ENCODE results near the gene LRPAP1. TPM values are rescaled to one million over a fixed set of nuclear protein-coding genes. Genes with fewer than 3 reads are reported as not detected.

The LRPAP1 gene
- total and polyA plus RNA-seq, 8 donors = 31.5 to 92.0 (median 52.8) TPM

DNA sequence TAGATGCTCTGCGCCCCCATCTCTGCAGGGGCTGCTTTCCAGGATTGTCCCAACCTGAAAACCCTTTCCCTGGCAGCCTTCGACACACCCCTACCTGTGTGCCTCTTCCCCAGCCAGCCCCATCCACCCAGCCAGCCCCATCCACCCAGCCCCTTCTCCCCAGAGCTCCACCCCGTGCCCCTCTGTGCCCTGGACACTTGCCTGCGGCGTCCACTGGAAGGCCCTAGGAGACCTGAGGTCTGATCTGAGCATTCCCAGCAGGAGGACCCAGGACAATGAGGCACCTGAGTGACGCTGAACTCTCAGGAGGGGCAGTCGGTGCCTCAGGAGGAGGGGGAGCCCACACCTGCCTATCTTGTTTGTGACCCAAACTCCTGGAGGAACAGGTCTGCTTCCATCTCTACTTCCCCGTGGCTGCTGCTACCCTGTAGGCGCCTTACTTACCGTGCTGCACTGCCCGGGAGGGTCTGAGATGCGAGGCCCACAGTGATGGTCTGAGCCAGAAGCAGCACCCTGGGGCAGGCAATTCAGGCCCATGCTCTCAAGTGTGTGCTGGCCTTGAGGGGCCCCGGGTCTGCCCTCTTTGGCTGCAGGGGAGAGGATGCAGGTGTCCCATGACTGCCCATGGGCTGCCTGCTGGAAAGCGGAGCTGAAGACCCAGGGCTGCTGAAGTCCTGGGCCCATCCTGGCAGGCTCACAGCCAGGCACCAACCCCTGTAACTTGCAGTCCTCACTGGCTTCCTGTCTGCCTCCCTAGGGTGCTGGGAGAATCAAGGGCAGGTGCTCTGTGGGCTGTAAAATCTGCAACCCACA lies 4.9 kb downstream of the LRPAP1 start:
- intact Hi-C loops (cut with DNase I; ENCODE audit: low total_unique reads) = no loop called here
- 86 to 95% (median 88%) methylated on average over 13 to 14 of the region's 14 CpGs for WGBS, 5 donors
- DNase-seq = peak in 1 of 2 donors; percentile 1
- no peaks in the 10 kb centered on the region for H3K27me3 ChIP-seq
- TF ChIP-seq EP300 (IDR thresholded peaks at IDR 0.05) (no peak), POLR2A (IDR thresholded peaks at IDR 0.05) (no peak), POLR2AphosphoS5 (IDR thresholded peaks at IDR 0.05) (no peak), CTCF (IDR thresholded peaks at IDR 0.05) (no peak)
- H3K4me1 ChIP-seq = peaks cover 19 to 54% (median 41%) of the 10 kb centered on the region in 4 donors
- no peaks in the 10 kb centered on the region for H3K9me3 ChIP-seq
- H3K27ac ChIP-seq = no peak overlapping the region
- H3K36me3 ChIP-seq = peaks cover 37 to 80% (median 71%) of the 10 kb centered on the region in 4 donors
- H3K4me3 ChIP-seq = no peak overlapping the region

DNA sequence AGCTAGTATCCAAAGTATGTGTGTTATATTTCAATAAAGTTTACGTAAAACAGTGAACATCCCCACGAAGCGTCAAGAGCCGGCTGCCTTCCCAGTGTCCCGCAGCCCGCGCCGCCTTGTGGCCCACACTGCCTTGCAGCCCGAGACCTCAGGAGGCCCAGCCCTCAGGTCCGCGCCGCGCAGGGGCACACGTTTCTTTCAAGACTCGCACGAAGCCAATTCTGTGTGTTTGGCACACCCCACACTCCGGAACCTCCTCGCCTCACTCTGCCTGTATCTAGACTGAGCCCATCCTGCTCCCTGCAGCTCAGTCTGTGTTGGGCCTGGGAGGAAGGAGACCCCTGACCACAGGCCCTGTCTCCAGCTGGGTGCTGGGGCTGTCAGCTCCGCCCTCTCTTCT lies 5.8 kb downstream of the LRPAP1 start:
- Histone ChIP-seq H3K27me3 (no peaks in the 10 kb centered on the region), H3K36me3 (peaks cover 45 to 88% (median 80%) of the 10 kb centered on the region in 4 donors), H3K27ac (no peak overlapping the region), H3K4me1 (peaks cover 18 to 51% (median 40%) of the 10 kb centered on the region in 4 donors), H3K4me3 (no peak overlapping the region), H3K9me3 (no peaks in the 10 kb centered on the region)
- intact Hi-C loops (cut with DNase I; ENCODE audit: low total_unique reads) = no loop called here
- no peak for TF ChIP-seq EP300 (IDR thresholded peaks at IDR 0.05)
- TF ChIP-seq POLR2A (IDR thresholded peaks at IDR 0.05) = no peak
- TF ChIP-seq CTCF (IDR thresholded peaks at IDR 0.05) = no peak
- no peak for TF ChIP-seq POLR2AphosphoS5 (IDR thresholded peaks at IDR 0.05)
- 94 to 96% (median 95%) methylated on average over 18 to 19 of the region's 19 CpGs for WGBS, 5 donors
- DNase-seq = no peak

DNA sequence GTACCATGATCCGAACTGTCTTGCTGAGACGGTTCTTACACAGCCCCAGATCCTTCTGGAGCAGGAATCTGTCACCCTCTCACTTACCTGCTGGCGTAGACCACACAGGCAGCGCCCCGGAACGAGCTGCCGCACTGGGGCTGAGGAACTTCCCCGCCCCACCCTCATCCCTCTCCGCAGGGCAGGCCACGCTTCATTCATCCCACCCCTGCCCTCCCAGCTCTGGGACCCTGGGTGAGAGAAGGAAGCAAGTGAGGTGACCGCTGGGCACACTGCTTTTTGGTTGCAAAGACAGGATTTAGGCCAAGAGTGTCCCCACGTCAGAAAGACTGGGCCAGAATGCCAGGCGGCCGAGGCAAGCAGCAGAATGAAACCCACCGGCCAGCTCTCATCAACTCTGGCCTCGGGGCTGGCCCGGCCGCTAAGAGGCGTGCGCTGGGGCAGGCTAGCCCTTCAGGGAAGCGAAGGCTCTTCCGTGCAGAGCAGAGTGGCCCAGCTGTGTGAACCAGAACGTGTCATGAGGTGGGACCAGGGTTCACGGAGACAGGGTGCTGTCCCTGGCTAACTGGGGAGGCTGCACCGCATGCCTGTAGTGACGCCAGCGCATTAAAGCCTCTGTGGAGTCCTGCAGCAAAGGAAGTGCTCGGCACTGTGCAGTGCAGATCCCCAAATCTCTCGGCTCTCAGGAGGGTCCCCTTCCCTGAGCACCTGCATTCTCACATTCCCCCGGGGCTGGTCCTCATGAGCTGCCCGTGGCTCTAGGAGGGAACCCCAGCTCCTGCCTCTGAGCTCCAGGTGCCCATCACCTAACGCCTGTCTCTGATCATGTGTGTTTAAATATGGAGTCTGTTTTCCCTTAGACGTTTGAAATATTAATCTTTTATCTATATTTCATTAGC lies 6.4 kb downstream of the LRPAP1 start:
- Histone ChIP-seq H3K9me3 (no peaks in the 10 kb centered on the region), H3K36me3 (peaks cover 52 to 95% (median 87%) of the 10 kb centered on the region in 4 donors), H3K27me3 (no peaks in the 10 kb centered on the region), H3K27ac (no peak overlapping the region), H3K4me1 (peaks cover 11 to 44% (median 34%) of the 10 kb centered on the region in 4 donors), H3K4me3 (no peak overlapping the region)
- 86 to 91% (median 88%) methylated on average over 20 to 33 of the region's 33 CpGs for WGBS, 5 donors
- intact Hi-C loops (cut with DNase I; ENCODE audit: low total_unique reads) = no loop called here
- no peak for DNase-seq
- no peak for TF ChIP-seq EP300 (IDR thresholded peaks at IDR 0.05)
- TF ChIP-seq CTCF (IDR thresholded peaks at IDR 0.05) = no peak
- TF ChIP-seq POLR2AphosphoS5 (IDR thresholded peaks at IDR 0.05) = no peak
- no peak for TF ChIP-seq POLR2A (IDR thresholded peaks at IDR 0.05)

DNA sequence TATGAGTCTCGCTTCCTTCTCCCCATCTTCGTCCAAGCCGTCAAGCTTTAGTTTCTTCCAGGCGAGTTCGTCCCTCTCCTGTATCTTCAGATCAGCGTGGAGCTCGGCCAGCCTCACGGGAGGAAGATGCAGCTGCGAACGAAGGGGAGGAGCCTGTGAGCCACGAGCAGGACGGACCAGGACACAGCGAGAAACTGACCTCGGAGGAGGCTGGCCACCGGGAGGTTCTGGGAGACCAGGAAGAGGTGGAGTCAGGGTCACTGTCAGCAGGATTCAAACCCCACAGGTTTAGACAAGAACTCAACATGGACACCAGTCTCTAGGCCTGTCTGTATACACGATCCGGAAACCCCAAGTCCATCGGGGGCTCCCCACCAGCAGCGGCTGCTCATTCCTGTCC lies 7.3 kb downstream of the LRPAP1 start:
- H3K4me1 ChIP-seq = peaks cover 3 to 36% (median 25%) of the 10 kb centered on the region in 4 donors
- no peak overlapping the region for H3K4me3 ChIP-seq
- H3K27me3 ChIP-seq = no peaks in the 10 kb centered on the region
- no peak for DNase-seq
- WGBS, 5 donors = 78 to 81% (median 80%) methylated on average over 19 of the region's 19 CpGs
- intact Hi-C loops (cut with DNase I; ENCODE audit: low total_unique reads) = no loop called here
- H3K9me3 ChIP-seq = no peaks in the 10 kb centered on the region
- TF ChIP-seq POLR2A (IDR thresholded peaks at IDR 0.05) (no peak), CTCF (IDR thresholded peaks at IDR 0.05) (no peak), EP300 (IDR thresholded peaks at IDR 0.05) (no peak), POLR2AphosphoS5 (IDR thresholded peaks at IDR 0.05) (no peak)
- H3K36me3 ChIP-seq = peaks cover 61 to 100% (median 95%) of the 10 kb centered on the region in 4 donors
- H3K27ac ChIP-seq = no peak overlapping the region

All from stomach (tissue), 9 donors.